IMR-90 (cell line): Measurements from ENCODE around the gene ARL6IP5. TPM values are rescaled to one million over a fixed set of nuclear protein-coding genes. Genes with fewer than 3 reads are reported as not detected.

Source experiments
- ATAC-seq: fragments of 200-7000 bp; cut with Tn5 transposase; 2 replicates; pipeline ENCODE4 v1.9.1; 2020; ENCODE audit warnings: low read depth, mild to moderate bottlenecking, moderate library complexity
- BruUV-seq: library from RNA; stranded (reverse); fragments of 400-500 nt; replicated peaks from 2 replicates; lab custom pipeline; 2021; lab: Mats Ljungman, UMichigan
- CTCF ChIA-PET: fragments of 300-600 bp; formaldehyde crosslinking; extraction: SDS; loops from one replicate; lab custom pipeline; 2021; ENCODE audit warnings: antibody characterized with exemption; lab: Yijun Ruan, JAX
- POLR2A ChIA-PET: fragments of 300-600 bp; sonication (Branson Sonifier 250); formaldehyde crosslinking; loops from one replicate; lab custom pipeline; 2022; ENCODE audit warnings: antibody characterized with exemption; ENCODE audit not compliant: unreplicated experiment; lab: Charles Lee
- DNase-seq: peaks from one replicate; pipeline ENCODE4 v3.0.0; 2013
- H2AFZ ChIP-seq: replicated peaks from 2 replicates; pipeline ENCODE3; 2013; ENCODE audit warnings: low read length, mild to moderate bottlenecking; ENCODE audit not compliant: poor library complexity
- H2AK5ac ChIP-seq: 2 replicates; pipeline ENCODE4 v1.6.1; 2013; ENCODE audit warnings: low read depth, low read length, inconsistent platforms
- H2AK9ac ChIP-seq: replicated peaks from 2 replicates; pipeline ENCODE3; 2013; ENCODE audit warnings: mild to moderate bottlenecking, low read depth, low read length, moderate library complexity; ENCODE audit not compliant: poor library complexity
- H2BK120ac ChIP-seq: 2 replicates; pipeline ENCODE4 v1.6.1; 2013; ENCODE audit warnings: low read depth, low read length, inconsistent platforms
- H2BK15ac ChIP-seq: 3 replicates; pipeline ENCODE4 v1.6.1; 2013; ENCODE audit warnings: low read depth, low read length, inconsistent platforms
- H2BK20ac ChIP-seq: 2 replicates; pipeline ENCODE4 v1.6.1; 2013; ENCODE audit warnings: low read depth, mild to moderate bottlenecking, inconsistent platforms, low read length, moderate library complexity
- H2BK5ac ChIP-seq: 2 replicates; pipeline ENCODE4 v1.6.1; 2013; ENCODE audit warnings: mild to moderate bottlenecking, low read depth, low read length, inconsistent platforms; ENCODE audit not compliant: poor library complexity, severe bottlenecking
- H3K14ac ChIP-seq: replicated peaks from 2 replicates; pipeline ENCODE4 v1.6.1; 2013; ENCODE audit warnings: low read depth, low read length, inconsistent platforms
- H3K18ac ChIP-seq: 2 replicates; pipeline ENCODE4 v1.6.1; 2013; ENCODE audit warnings: low read depth, low read length, control low read depth
- H3K23ac ChIP-seq: 2 replicates; pipeline ENCODE4 v1.6.1; 2013; ENCODE audit warnings: low read depth, low read length, inconsistent platforms
- H3K27ac ChIP-seq: 2 replicates; pipeline ENCODE4 v1.5.1; 2013; ENCODE audit warnings: mild to moderate bottlenecking, control low read depth, low read length; ENCODE audit not compliant: insufficient read depth
- H3K27me3 ChIP-seq: 2 replicates; pipeline ENCODE4 v1.6.1; 2013; ENCODE audit warnings: low read length; ENCODE audit not compliant: control insufficient read depth, insufficient read depth
- H3K36me3 ChIP-seq: 2 replicates; pipeline ENCODE4 v1.6.1; 2013; ENCODE audit warnings: low read length, mixed read lengths; ENCODE audit not compliant: control insufficient read depth, insufficient read depth
- H3K4ac ChIP-seq: 2 replicates; pipeline ENCODE4 v1.6.1; 2013; ENCODE audit warnings: low read depth, low read length, inconsistent platforms
- H3K4me1 ChIP-seq: 2 replicates; pipeline ENCODE4 v1.6.1; 2013; ENCODE audit warnings: low read length, mixed read lengths; ENCODE audit not compliant: control insufficient read depth, insufficient read depth
- H3K4me2 ChIP-seq: 2 replicates; pipeline ENCODE4 v1.6.1; 2013; ENCODE audit warnings: low read depth, mild to moderate bottlenecking, control low read depth, low read length, moderate library complexity
- H3K4me3 ChIP-seq: 2 replicates; pipeline ENCODE4 v1.5.1; 2013; ENCODE audit warnings: low read depth, mild to moderate bottlenecking, control low read depth, low read length, moderate library complexity; ENCODE audit not compliant: insufficient read depth
- H3K56ac ChIP-seq: 2 replicates; pipeline ENCODE4 v1.6.1; 2013; ENCODE audit warnings: low read length, inconsistent platforms; ENCODE audit not compliant: insufficient read depth; ENCODE audit errors: extremely low read depth
- H3K79me1 ChIP-seq, 2 experiments: 2 replicates each; pipeline ENCODE4 v1.6.1; 2013; ENCODE audit warnings: low read length in 2 of 2, inconsistent platforms in 1 of 2, low read depth in 1 of 2
- H3K9ac ChIP-seq: 2 replicates; pipeline ENCODE4 v1.6.1; 2013; ENCODE audit warnings: low read depth, low read length, control low read depth
- H3K9me1 ChIP-seq: 2 replicates; pipeline ENCODE4 v1.6.1; 2013; ENCODE audit warnings: low read length, inconsistent platforms; ENCODE audit not compliant: insufficient read depth
- H3K9me3 ChIP-seq: 2 replicates; pipeline ENCODE4 v1.6.1; 2013; ENCODE audit warnings: low read length; ENCODE audit not compliant: control insufficient read depth, insufficient read depth
- H4K20me1 ChIP-seq: 2 replicates; pipeline ENCODE4 v1.6.1; 2013; ENCODE audit warnings: low read length, inconsistent platforms; ENCODE audit not compliant: insufficient read depth
- H4K5ac ChIP-seq: 2 replicates; pipeline ENCODE4 v1.6.1; 2013; ENCODE audit warnings: mild to moderate bottlenecking, low read depth, low read length, control low read depth
- H4K8ac ChIP-seq, 2 experiments: 2 replicates each; pipeline ENCODE4 v1.6.1; 2013; ENCODE audit warnings: low read depth in 2 of 2, low read length in 2 of 2, control low read depth in 1 of 2, inconsistent platforms in 1 of 2
- H4K91ac ChIP-seq: 2 replicates; pipeline ENCODE4 v1.6.1; 2013; ENCODE audit warnings: low read depth, low read length, inconsistent platforms; ENCODE audit not compliant: insufficient read depth
- POLR2A ChIP-seq: IDR thresholded peaks from 2 replicates; pipeline ENCODE4 v1.6.1; 2012; ENCODE audit warnings: mild to moderate bottlenecking, low read depth, low read length
- WGBS, 2 experiments: methylation state at CpG; one replicate each; pipeline versions ENCODE4 v1.1.5 to v1.1.7; 2013; ENCODE audit warnings: missing lambda C conversion rate in 2 of 2; ENCODE audit not compliant: insufficient read length in 1 of 2; ENCODE audit errors: extremely low coverage in 2 of 2; 5-methylcytosine and 5-hydroxymethylcytosine counted together
- dilution Hi-C: fragments of 300-500 bp; cut with HindIII; formaldehyde crosslinking; loops from one replicate; pipeline ENCODE4 v1.14.3; 2018; ENCODE audit warnings: low sequenced_read_pairs; ENCODE audit not compliant: unreplicated experiment
- in situ Hi-C: fragments of 300-500 bp; cut with MboI; formaldehyde crosslinking; loops from 3 replicates; pipeline ENCODE4 v1.14.3; 2019; ENCODE audit warnings: low sequenced_read_pairs, inconsistent platforms, mixed read lengths
- intact Hi-C: fragments of 100-400 bp; cut with micrococcal nuclease; formaldehyde crosslinking; loops from 2 replicates; pipeline ENCODE4 v1.10.0; 2022
- microRNA-seq, 2 experiments: library from miRNA; stranded (forward) in 1 of 2; unstranded in 1 of 2; fragments of 10-50 nt in 1 of 2; fragments of <30 nt in 1 of 2; gene quantifications in 1 of 2; microRNA quantifications in 1 of 2; one replicate each; pipeline versions ENCODE3 to v1.1.0; 2013 to 2020; ENCODE audit not compliant: insufficient read depth in 1 of 2, insufficient read length in 1 of 2, unreplicated experiment in 1 of 2
- polyA plus RNA-seq, 3 experiments: library from polyadenylated mRNA; depleted of rRNA; stranded (reverse); fragments of >200 nt; gene quantifications; 2 replicates each; pipeline ENCODE4 v1.2.3, GENCODE V29; 2012; ENCODE audit warnings: low replicate concordance in 1 of 3
- small RNA-seq, 5 experiments: library from RNA; depleted of rRNA; stranded (forward); fragments of <200 nt; gene quantifications; one replicate each; pipeline ENCODE3, GENCODE V24; 2012
- total RNA-seq: library from RNA; depleted of rRNA; stranded (reverse); fragments of >200 nt; gene quantifications from 2 replicates; pipeline ENCODE4 v1.2.3, GENCODE V29; 2012; rRNA removed

Gene ARL6IP5
- total and polyA plus RNA-seq, 2 of the 4 experiments (the other 2 are of a cell fraction), result 76.4 to 98.8 TPM

DNA sequence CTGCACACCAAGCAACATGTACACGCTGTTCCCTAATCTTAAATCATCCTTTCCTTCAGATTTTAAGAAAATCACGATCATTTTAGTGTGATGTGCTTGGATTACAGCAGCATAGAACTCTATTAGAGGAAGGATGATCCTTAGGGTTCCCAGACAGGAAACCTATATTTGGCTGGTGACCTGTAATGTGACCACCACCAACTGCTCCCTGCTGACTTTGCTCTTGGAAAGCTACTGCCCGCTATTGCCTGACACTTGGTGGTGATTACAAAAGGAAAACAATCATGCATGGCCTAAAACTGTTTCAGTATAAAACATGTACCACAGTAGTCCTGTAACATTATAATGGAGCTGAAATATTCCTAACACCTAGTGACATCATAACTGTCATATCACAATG, 64.8 kb downstream of the ARL6IP5 start:
- no peak overlapping the region for H3K4me2 ChIP-seq
- H2BK5ac ChIP-seq, result no peak overlapping the region
- no peak for DNase-seq
- H2AK5ac ChIP-seq, result no peak overlapping the region
- dilution Hi-C loops, result no loop called here
- H3K56ac ChIP-seq, result no peak overlapping the region
- no peak overlapping the region for H2BK20ac ChIP-seq
- 80% methylated on average over 1 of the region's 3 CpGs; no CpG with 5 or more reads in 1 of the 2 experiments for WGBS, 2 experiments
- no peak overlapping the region for H2BK15ac ChIP-seq
- H3K4ac ChIP-seq, result no peak overlapping the region
- H3K36me3 ChIP-seq, result no peaks in the 10 kb centered on the region
- H4K91ac ChIP-seq, result no peak overlapping the region
- no peaks in the 10 kb centered on the region for H3K9me1 ChIP-seq
- no peaks in the 10 kb centered on the region for H4K20me1 ChIP-seq
- TF ChIP-seq POLR2A, result no peak
- H3K4me1 ChIP-seq, result no peaks in the 10 kb centered on the region
- H3K14ac ChIP-seq, result no peak overlapping the region
- no TSS peak for BruUV-seq
- H4K8ac ChIP-seq, result no peak overlapping the region
- CTCF ChIA-PET, result no interaction called here
- H3K4me3 ChIP-seq, result no peak overlapping the region
- no peaks in the 10 kb centered on the region for H3K9me3 ChIP-seq
- ATAC-seq, result no peak
- H3K18ac ChIP-seq, result no peak overlapping the region
- no peak overlapping the region for H2AK9ac ChIP-seq
- no peak overlapping the region for H2BK120ac ChIP-seq
- in situ Hi-C loops, result no loop called here
- no peak overlapping the region for H3K23ac ChIP-seq
- no peaks in the 10 kb centered on the region for H3K79me1 ChIP-seq
- intact Hi-C loops, result no loop called here
- peaks cover 24% of the 10 kb centered on the region for H3K27me3 ChIP-seq
- no peak overlapping the region for H4K5ac ChIP-seq
- no peak overlapping the region for H3K9ac ChIP-seq
- no peak overlapping the region for H2AFZ ChIP-seq
- no peak overlapping the region for H3K27ac ChIP-seq
- POLR2A ChIA-PET, result no interaction called here

Small RNA genes lying within 50 kb of the gene (microRNA-seq; reads per million reads assigned to microRNA genes)
- gene MIR3136, result 1.5 to 4.1 reads per million in 2 experiments

Small RNA genes lying within 50 kb of the gene (small RNA-seq; reads per million reads assigned to genes)
- 0 to 42.8 (median 2.2) reads per million in 5 experiments for gene MIR3136

Other genes starting within 250 kb of the ARL6IP5 start
- gene TAFA4, start 152.4 kb upstream of the ARL6IP5 start, total RNA-seq, result under 0.01 TPM in 1 of 2 replicates, not detected in the other
- not detected in 2 replicates for gene TAFA4, start 152.4 kb upstream of the ARL6IP5 start, polyA plus RNA-seq (2012; rRNA removed)
- 35.6 and 41.2 TPM in 2 replicates for gene EOGT, start 71.3 kb upstream of the ARL6IP5 start, total RNA-seq
- gene EOGT, start 71.3 kb upstream of the ARL6IP5 start, polyA plus RNA-seq (2012; rRNA removed), result 9.7 and 12.3 TPM in 2 replicates
- gene TMF1, start 32.6 kb upstream of the ARL6IP5 start, total RNA-seq, result 39.1 and 57.5 TPM in 2 replicates
- gene TMF1, start 32.6 kb upstream of the ARL6IP5 start, polyA plus RNA-seq (2012; rRNA removed), result 9.5 and 12.4 TPM in 2 replicates
- 64.3 and 77.2 TPM in 2 replicates for gene UBA3, start 4.6 kb upstream of the ARL6IP5 start, total RNA-seq
- gene UBA3, start 4.6 kb upstream of the ARL6IP5 start, polyA plus RNA-seq (2012; rRNA removed), result 42.6 and 51.8 TPM in 2 replicates
- gene LMOD3, start 37.7 kb downstream of the ARL6IP5 start, total RNA-seq, result not detected in 2 replicates
- gene LMOD3, start 37.7 kb downstream of the ARL6IP5 start, polyA plus RNA-seq (2012; rRNA removed), result not detected in 2 replicates